Testis (tissue), 2 donors: ENCODE results near the gene SAMD11.

Experiments used
- POLR2A ChIP-seq: fragments of 450-650 bp; IDR thresholded peaks from one replicate; pipeline ENCODE4 v1.6.1; 2017; ENCODE audit warnings: antibody characterized with exemption, mild to moderate bottlenecking, moderate library complexity
- TF ChIP-seq, protein P1 (sequence below), 3 experiments: fragments of 450-650 bp in 2 of 3; fragments of 200-600 bp in 1 of 3; sonication (generic) in 1 of 3; IDR thresholded peaks; one replicate each; pipeline ENCODE4 v1.5.1; 2016 to 2019; ENCODE audit warnings: antibody characterized with exemption in 3 of 3, mild to moderate bottlenecking in 2 of 3, moderate library complexity in 1 of 3

DNA sequence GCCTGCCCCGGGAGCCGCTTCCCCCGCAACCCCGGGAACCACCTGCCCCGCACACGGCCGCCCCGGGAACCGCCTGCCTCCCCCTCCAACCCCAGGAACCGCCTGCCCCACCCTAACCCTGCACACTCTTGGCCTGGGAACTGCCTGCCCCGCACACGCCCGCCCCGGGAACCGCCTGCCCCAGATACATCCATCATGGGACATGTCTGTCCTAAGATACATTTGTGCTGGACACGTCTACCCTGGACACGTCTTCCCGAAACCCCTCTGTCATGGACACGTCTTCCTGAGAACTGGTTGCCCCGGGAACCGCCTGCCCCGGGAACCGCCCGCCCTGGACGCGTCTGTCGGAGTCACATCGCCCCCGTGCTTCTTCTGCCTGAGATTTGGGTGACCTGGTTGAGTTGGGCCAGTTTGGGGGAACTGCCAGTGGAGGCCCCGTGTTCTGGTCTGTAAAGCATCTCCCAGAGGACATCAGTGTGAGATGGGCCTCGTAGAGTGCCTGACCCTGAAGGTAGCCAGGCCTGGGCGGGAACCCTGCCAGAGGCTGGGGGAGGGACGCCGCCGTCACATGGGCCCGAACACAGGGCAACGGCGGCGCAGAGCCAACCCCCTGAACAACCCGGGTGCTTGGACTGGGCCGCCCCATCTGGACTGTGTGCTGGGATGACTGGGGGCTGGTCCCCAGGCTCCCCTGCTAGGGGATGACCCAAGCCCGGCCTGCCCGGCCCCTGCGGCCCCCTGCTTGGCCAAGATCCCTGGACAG is 54.5 kb downstream of the SAMD11 start:
- TF ChIP-seq, protein P1, sequence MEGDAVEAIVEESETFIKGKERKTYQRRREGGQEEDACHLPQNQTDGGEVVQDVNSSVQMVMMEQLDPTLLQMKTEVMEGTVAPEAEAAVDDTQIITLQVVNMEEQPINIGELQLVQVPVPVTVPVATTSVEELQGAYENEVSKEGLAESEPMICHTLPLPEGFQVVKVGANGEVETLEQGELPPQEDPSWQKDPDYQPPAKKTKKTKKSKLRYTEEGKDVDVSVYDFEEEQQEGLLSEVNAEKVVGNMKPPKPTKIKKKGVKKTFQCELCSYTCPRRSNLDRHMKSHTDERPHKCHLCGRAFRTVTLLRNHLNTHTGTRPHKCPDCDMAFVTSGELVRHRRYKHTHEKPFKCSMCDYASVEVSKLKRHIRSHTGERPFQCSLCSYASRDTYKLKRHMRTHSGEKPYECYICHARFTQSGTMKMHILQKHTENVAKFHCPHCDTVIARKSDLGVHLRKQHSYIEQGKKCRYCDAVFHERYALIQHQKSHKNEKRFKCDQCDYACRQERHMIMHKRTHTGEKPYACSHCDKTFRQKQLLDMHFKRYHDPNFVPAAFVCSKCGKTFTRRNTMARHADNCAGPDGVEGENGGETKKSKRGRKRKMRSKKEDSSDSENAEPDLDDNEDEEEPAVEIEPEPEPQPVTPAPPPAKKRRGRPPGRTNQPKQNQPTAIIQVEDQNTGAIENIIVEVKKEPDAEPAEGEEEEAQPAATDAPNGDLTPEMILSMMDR (IDR thresholded peaks at IDR 0.05) = no peak
- no peak for TF ChIP-seq POLR2A
